C4-2B (cell line): ENCODE data around the gene CFAP97D2.

Experiments used
- CTCF ChIP-seq: fragments of 450-650 bp; conservative IDR thresholded peaks from 2 replicates; pipeline ENCODE4 v1.5.1; 2017; ENCODE audit warnings: mild to moderate bottlenecking
- ZFX ChIP-seq: fragments of 450-650 bp; IDR thresholded peaks from 2 replicates; pipeline ENCODE4 v1.6.1; 2017

- TF ChIP-seq CTCF, result no peak
- no peak for TF ChIP-seq ZFX
These were observed 26.8 kb upstream of the CFAP97D2 start for GRCh38 chr13:114152285-114152645.
